Heart left ventricle (tissue), 16 donors: ENCODE measurements around the gene TEX29. TPM values are rescaled to one million over a fixed set of nuclear protein-coding genes. Genes with fewer than 3 reads are reported as not detected.

Experiments used
- ATAC-seq, 4 donors: fragments of 200-7000 bp; cut with Tn5 transposase; one replicate each; pipeline ENCODE4 v1.9.1; 2020 to 2022; ENCODE audit warnings: moderate library complexity in 4 of 4, mild to moderate bottlenecking in 3 of 4, moderate number of reproducible peaks in 1 of 4
- DNase-seq, 5 donors: peaks; one replicate each; pipeline ENCODE4 v3.0.0-alpha.2; 2020
- H3K27ac ChIP-seq, 12 donors: fragments of 200-600 bp; sonication (generic) in 4 of 12; one replicate each; pipeline versions ENCODE4 v1.5.0 to v1.8.0; 2016 to 2022; ENCODE audit warnings: mild to moderate bottlenecking in 2 of 12
- H3K27me3 ChIP-seq, 9 donors: fragments of 200-600 bp; sonication (generic) in 2 of 9; one replicate each; pipeline versions ENCODE4 v1.5.1 to v1.8.0; 2016 to 2022; ENCODE audit warnings: mild to moderate bottlenecking in 3 of 9
- H3K36me3 ChIP-seq, 9 donors: fragments of 200-600 bp; sonication (generic) in 2 of 9; one replicate each; pipeline versions ENCODE4 v1.5.0 to v1.8.0; 2018 to 2022; ENCODE audit warnings: mild to moderate bottlenecking in 2 of 9
- H3K4me1 ChIP-seq, 12 donors: fragments of 200-600 bp; sonication (generic) in 4 of 12; one replicate each; pipeline versions ENCODE4 v1.5.0 to v1.8.0; 2016 to 2022; ENCODE audit warnings: mild to moderate bottlenecking in 3 of 12
- H3K4me3 ChIP-seq, 12 donors: fragments of 200-600 bp; sonication (generic) in 4 of 12; one replicate each; pipeline versions ENCODE4 v1.5.0 to v1.8.0; 2017 to 2022; ENCODE audit warnings: mild to moderate bottlenecking in 9 of 12, moderate library complexity in 4 of 12
- H3K9me3 ChIP-seq, 12 donors: fragments of 200-600 bp; sonication (generic) in 4 of 12; one replicate each; pipeline versions ENCODE4 v1.5.0 to v1.8.0; 2016 to 2022; ENCODE audit warnings: mild to moderate bottlenecking in 1 of 12
- POLR2A ChIP-seq, 2 donors: fragments of 450-650 bp; IDR thresholded peaks; one replicate each; pipeline ENCODE4 v1.6.1; 2017; ENCODE audit warnings: antibody characterized with exemption in 2 of 2, mild to moderate bottlenecking in 2 of 2, moderate library complexity in 2 of 2
- WGBS, 4 donors: extraction: QIAGEN DNeasy Blood & Tissue Kit in 2 of 4; methylation state at CpG; one replicate each; pipeline versions ENCODE4 v1.1.5 to v1.1.7; 2013 to 2018; 5-methylcytosine and 5-hydroxymethylcytosine counted together
- intact Hi-C, 10 donors: fragments of 100-400 bp; cut with DNase I; formaldehyde crosslinking; loops; one replicate each; pipeline versions ENCODE4 v1.11.1 to v1.14.2; 2022
- polyA plus RNA-seq, 2 donors: library from polyadenylated mRNA; stranded (reverse); fragments of 200-250 nt; gene quantifications; one replicate each; pipeline ENCODE4 v1.2.3, GENCODE V29; 2013
- total RNA-seq, 9 donors: library from RNA; depleted of rRNA in 2 of 9; stranded (reverse); fragments of >200 nt in 2 of 9; fragmentation: NEBNext Ultra II Directional in 3 of 9; extraction: Animal tissue kit (Norgen Biotek cat#: 25700) in 3 of 9; gene quantifications; one replicate each; pipeline versions ENCODE4 v1.1.0 to v1.2.4, GENCODE V29; 2016 to 2023
- TF ChIP-seq, protein P1 (sequence below), 12 donors: fragments of 200-600 bp; sonication (generic) in 4 of 12; IDR thresholded peaks; one replicate each; pipeline versions ENCODE4 v1.5.0 to v1.8.0; 2018 to 2022; ENCODE audit warnings: antibody characterized with exemption in 12 of 12, mild to moderate bottlenecking in 5 of 12
- donor health status: ischemic (EF 13 %, LVEDD 7.1; RV severe dilation, severe dysfunction).
- donor health status: healthy with polysubstance abuse.
- donor health status: DM: no; HTN: yes; CAD: no.
- donor health status: DM: no; HTN: no; CAD: no.
- donor health status: ischemic (EF 25% LVEDD 6.9; RV normal size, moderate dysfunction).
- donor health status: ischemic (EF 25% LVEDD 5.7; RV mildly dilated, moderate dysfunction).
- donor health status: healthy.
- donor health status: DM: yes; HTN: yes; CAD: no.
- donor health status: ischemic (EF 35%, LVEDD 5.7; RV mildly dilated, moderate dysfunction).
- donor health status: nonischemic (EF 11% LVEDD 7.7; RV severe dilation, severe dysfunction).
- donor health status: DM: yes; HTN: yes; CAD: no.
- donor health status: PGD.
- donor health status: ischemic (EF 29% LVEDD 5.4; RV normal size, mild dysfunction).
- donor health status: nonischemic (EF 23%, LVEDD 6.1; RV moderate dilation, normal function).

The TEX29 gene
- total and polyA plus RNA-seq, 11 donors, result 0.15 to 0.57 (median 0.35) TPM; not detected in 6

- H3K27ac ChIP-seq, result no peak overlapping the region
- intact Hi-C loops, result no loop called here
- H3K4me1 ChIP-seq, result no peaks in the 10 kb centered on the region
- DNase-seq (no peak), ATAC-seq (no peak)
- H3K9me3 ChIP-seq, result peaks cover 0 to 12% (median 0%) of the 10 kb centered on the region in 12 donors
- H3K4me3 ChIP-seq, result no peak overlapping the region
- peaks cover 0 to 12% (median 2%) of the 10 kb centered on the region in 9 donors for H3K36me3 ChIP-seq
- H3K27me3 ChIP-seq, result no peaks in the 10 kb centered on the region
- 90 to 95% (median 93%) methylated on average over 14 of the region's 14 CpGs for WGBS, 4 donors
- TF ChIP-seq, protein P1, sequence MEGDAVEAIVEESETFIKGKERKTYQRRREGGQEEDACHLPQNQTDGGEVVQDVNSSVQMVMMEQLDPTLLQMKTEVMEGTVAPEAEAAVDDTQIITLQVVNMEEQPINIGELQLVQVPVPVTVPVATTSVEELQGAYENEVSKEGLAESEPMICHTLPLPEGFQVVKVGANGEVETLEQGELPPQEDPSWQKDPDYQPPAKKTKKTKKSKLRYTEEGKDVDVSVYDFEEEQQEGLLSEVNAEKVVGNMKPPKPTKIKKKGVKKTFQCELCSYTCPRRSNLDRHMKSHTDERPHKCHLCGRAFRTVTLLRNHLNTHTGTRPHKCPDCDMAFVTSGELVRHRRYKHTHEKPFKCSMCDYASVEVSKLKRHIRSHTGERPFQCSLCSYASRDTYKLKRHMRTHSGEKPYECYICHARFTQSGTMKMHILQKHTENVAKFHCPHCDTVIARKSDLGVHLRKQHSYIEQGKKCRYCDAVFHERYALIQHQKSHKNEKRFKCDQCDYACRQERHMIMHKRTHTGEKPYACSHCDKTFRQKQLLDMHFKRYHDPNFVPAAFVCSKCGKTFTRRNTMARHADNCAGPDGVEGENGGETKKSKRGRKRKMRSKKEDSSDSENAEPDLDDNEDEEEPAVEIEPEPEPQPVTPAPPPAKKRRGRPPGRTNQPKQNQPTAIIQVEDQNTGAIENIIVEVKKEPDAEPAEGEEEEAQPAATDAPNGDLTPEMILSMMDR (IDR thresholded peaks at IDR 0.05), result no peak
- TF ChIP-seq POLR2A (IDR thresholded peaks at IDR 0.05), result no peak
Observed at GRCh38 chr13:111317042-111317550, 3.3 kb upstream of the TEX29 start.

- ATAC-seq (no peak), DNase-seq (no peak)
- WGBS, 4 donors, result 84 to 91% (median 87%) methylated on average over 29 of the region's 29 CpGs
- no peaks in the 10 kb centered on the region for H3K27me3 ChIP-seq
- peaks cover 0 to 12% (median 2%) of the 10 kb centered on the region in 9 donors for H3K36me3 ChIP-seq
- H3K4me1 ChIP-seq, result no peaks in the 10 kb centered on the region
- no peak overlapping the region for H3K27ac ChIP-seq
- TF ChIP-seq POLR2A (IDR thresholded peaks at IDR 0.05), result no peak
- TF ChIP-seq, protein P1 (IDR thresholded peaks at IDR 0.05), result no peak
- H3K4me3 ChIP-seq, result no peak overlapping the region
- intact Hi-C loops, result no loop called here
- peaks cover 0 to 6% (median 0%) of the 10 kb centered on the region in 12 donors for H3K9me3 ChIP-seq
Observed at GRCh38 chr13:111317571-111318345, 2.7 kb upstream of the TEX29 start.

DNA sequence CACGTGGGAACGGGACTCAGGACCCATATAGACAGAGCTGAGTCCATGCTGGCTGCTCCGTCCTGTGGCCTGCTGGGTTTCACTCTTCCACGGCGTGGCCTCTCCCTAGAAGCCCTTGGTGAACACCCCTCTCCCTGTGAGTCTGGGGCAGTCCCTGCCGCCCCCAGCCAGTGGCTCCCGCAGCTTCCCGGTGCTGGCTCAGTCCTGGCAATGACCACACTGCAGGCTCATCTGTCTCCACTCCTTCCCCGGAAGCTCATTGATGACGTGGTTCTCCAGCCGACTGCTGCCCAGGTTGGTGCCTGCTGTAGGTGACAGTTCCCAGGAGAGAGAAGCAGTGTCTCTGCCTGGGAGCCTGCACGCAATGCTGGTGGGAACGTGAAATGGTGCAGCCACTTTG lies 2.1 kb upstream of the TEX29 start:
- intact Hi-C loops, result no loop called here

DNA sequence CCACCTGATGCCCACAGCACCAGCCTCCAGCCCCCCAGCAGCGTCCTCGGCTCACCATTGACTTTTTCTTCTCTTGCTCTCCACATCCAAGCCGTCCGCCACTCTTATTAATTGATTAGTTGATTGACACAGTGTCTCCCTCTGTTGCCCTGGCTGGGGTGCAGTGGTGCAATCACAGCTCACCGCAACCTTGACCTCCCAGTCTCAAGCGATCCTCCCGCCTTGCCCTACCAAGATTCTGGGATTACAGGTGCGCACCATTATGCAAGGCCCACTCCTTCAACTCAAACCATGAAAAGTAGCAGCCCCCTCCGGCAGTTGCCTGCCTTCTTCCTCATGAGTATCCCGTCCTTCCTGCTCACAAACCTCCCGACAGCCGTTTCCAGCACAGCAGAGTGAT lies 921 bp upstream of the TEX29 start:
- TF ChIP-seq, protein P1 (IDR thresholded peaks at IDR 0.05), result no peak
- no peak for TF ChIP-seq POLR2A (IDR thresholded peaks at IDR 0.05)
- Histone ChIP-seq H3K9me3 (no peaks in the 10 kb centered on the region), H3K27me3 (no peaks in the 10 kb centered on the region), H3K4me1 (no peaks in the 10 kb centered on the region), H3K4me3 (no peak overlapping the region), H3K36me3 (peaks cover 0 to 12% (median 0%) of the 10 kb centered on the region in 9 donors), H3K27ac (no peak overlapping the region)
- WGBS, 4 donors, result 91 to 93% (median 92%) methylated on average over 12 of the region's 12 CpGs
- intact Hi-C loops, result no loop called here
- ATAC-seq, result no peak
- DNase-seq, result no peak

More for the DNA sequence above, 2.1 kb upstream of the TEX29 start:
- 68 to 88% (median 75%) methylated on average over 13 of the region's 13 CpGs for whole genome bisulfite sequencing, 4 donors
- DNase-seq (no peak), ATAC-seq (no peak)
- TF ChIP-seq, protein P1 (IDR thresholded peaks at IDR 0.05), result no peak
- H3K9me3 ChIP-seq, result no peaks in the 10 kb centered on the region
- no peaks in the 10 kb centered on the region for H3K27me3 ChIP-seq
- no peak overlapping the region for H3K4me3 ChIP-seq
- H3K4me1 ChIP-seq, result no peaks in the 10 kb centered on the region
- peaks cover 0 to 12% (median 0%) of the 10 kb centered on the region in 9 donors for H3K36me3 ChIP-seq
- no peak overlapping the region for H3K27ac ChIP-seq
